ENCODE results near the gene ITK. TPM values are rescaled to one million over a fixed set of nuclear protein-coding genes. Genes with fewer than 3 reads are reported as not detected.

Gene ITK
- total and polyA plus RNA-seq, 2 experiments from 2014 or later, result 0.08 TPM; not detected in 1

DNA sequence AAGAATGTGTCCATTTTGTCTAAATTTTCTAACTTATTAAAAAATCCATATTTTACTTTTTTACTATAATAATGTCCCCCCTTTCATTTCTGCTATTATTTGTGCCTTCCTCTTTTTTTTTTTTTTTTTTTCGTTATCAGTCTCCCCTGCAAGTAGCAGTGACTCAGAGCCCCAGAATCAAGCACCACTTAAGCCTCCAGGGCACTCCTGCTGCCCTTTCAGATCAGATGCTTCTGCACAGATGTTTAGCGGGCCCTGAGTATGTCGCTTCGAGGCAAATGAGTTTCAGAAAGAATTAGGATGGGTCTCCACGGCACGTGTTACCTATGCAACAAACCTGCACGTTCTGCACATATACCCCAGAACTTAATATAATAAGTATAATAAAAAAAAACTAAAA lies 49.7 kb upstream of the ITK start:
- Histone ChIP-seq H3K9me2 (ENCODE audit: insufficient read depth) (no peaks in the 10 kb centered on the region), H2AFZ (no peak overlapping the region), H3K4me1 (ENCODE audit: insufficient read depth) (peaks cover 3% of the 10 kb centered on the region; the same call in 1 of the 2 replicates), H3K27me3 (ENCODE audit: insufficient read depth) (no peaks in the 10 kb centered on the region), H3K27ac (ENCODE audit: low read depth) (no peak overlapping the region), H4K20me1 (replicated peaks; ENCODE audit: insufficient read depth) (0 out of 2 replicates have a peak, but pooled peaks cover 2% of the 10 kb centered on the region), H3K79me2 (replicated peaks; ENCODE audit: insufficient read depth) (no peaks in the 10 kb centered on the region), H3K4me2 (no peak overlapping the region), H3F3A (replicated peaks; ENCODE audit: low read depth) (no peaks in the 10 kb centered on the region), H3K4me3 (no peak overlapping the region), H3K36me3 (ENCODE audit: insufficient read depth) (no peaks in the 10 kb centered on the region)
- no peak overlapping the region for H3K27ac Mint-ChIP-seq
- no peak; the same call in 2 of the 3 replicates for ATAC-seq
- no peak overlapping the region for H3K4me3 Mint-ChIP-seq
- no peaks in the 10 kb centered on the region for H3K27me3 Mint-ChIP-seq (ENCODE audit: insufficient read depth, low read depth, poor library complexity)
- H3K9me3 Mint-ChIP-seq, result no peaks in the 10 kb centered on the region
- DNase-seq (ENCODE audit: low spot score), result peak; percentile 12
- TF ChIP-seq, protein P1, sequence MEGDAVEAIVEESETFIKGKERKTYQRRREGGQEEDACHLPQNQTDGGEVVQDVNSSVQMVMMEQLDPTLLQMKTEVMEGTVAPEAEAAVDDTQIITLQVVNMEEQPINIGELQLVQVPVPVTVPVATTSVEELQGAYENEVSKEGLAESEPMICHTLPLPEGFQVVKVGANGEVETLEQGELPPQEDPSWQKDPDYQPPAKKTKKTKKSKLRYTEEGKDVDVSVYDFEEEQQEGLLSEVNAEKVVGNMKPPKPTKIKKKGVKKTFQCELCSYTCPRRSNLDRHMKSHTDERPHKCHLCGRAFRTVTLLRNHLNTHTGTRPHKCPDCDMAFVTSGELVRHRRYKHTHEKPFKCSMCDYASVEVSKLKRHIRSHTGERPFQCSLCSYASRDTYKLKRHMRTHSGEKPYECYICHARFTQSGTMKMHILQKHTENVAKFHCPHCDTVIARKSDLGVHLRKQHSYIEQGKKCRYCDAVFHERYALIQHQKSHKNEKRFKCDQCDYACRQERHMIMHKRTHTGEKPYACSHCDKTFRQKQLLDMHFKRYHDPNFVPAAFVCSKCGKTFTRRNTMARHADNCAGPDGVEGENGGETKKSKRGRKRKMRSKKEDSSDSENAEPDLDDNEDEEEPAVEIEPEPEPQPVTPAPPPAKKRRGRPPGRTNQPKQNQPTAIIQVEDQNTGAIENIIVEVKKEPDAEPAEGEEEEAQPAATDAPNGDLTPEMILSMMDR (conservative IDR thresholded peaks at IDR 0.05; ENCODE audit: low read depth in 2 of 2), result no peak
- no peak for TF ChIP-seq EZH2 (IDR thresholded peaks at IDR 0.05; ENCODE audit: low read depth, unreplicated experiment)
- no peak for TF ChIP-seq ZNF331 (CRISPR knock-in tag; IDR thresholded peaks at IDR 0.05; ENCODE audit: low read depth)
- peaks cover 4% of the 10 kb centered on the region for H3K4me1 Mint-ChIP-seq
- no peaks in the 10 kb centered on the region for H3K36me3 Mint-ChIP-seq (ENCODE audit: low read depth)

DNA sequence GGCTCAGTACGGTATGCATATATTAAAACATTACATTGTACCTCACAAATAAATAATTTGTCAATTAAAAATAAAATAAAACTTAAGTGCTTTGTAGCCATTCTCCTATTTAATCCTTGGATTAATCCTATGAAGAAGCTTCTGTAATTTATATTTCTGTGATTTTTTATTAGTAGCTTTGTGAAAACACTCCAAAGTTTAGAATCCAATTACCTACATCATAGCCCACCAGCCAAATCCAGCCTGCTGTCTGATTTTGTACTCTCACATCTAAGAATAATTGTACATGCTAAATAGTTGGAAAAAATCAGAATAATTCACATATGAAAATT lies 48.4 kb upstream of the ITK start:
- Histone ChIP-seq H3K4me1 (ENCODE audit: insufficient read depth) (no peaks in the 10 kb centered on the region; the same call in 1 of the 2 replicates), H3K4me2 (no peak overlapping the region), H3K36me3 (ENCODE audit: insufficient read depth) (no peaks in the 10 kb centered on the region; the same call in 1 of the 2 replicates), H3K27ac (ENCODE audit: low read depth) (no peak overlapping the region), H4K20me1 (replicated peaks; ENCODE audit: insufficient read depth) (0 out of 2 replicates have a peak, but pooled peaks cover 2% of the 10 kb centered on the region), H3K4me3 (no peak overlapping the region), H3F3A (replicated peaks; ENCODE audit: low read depth) (no peaks in the 10 kb centered on the region), H3K9me2 (ENCODE audit: insufficient read depth) (no peaks in the 10 kb centered on the region), H2AFZ (no peak overlapping the region), H3K79me2 (replicated peaks; ENCODE audit: insufficient read depth) (no peaks in the 10 kb centered on the region; the same call in 1 of the 2 replicates), H3K27me3 (ENCODE audit: insufficient read depth) (no peaks in the 10 kb centered on the region)
- Mint-ChIP-seq H3K4me3 (no peak overlapping the region), H3K27ac (no peak overlapping the region), H3K4me1 (peaks cover 5% of the 10 kb centered on the region; the same call in 2 of the 3 replicates), H3K36me3 (ENCODE audit: low read depth) (peaks cover 3% of the 10 kb centered on the region; the same call in 2 of the 3 replicates), H3K9me3 (no peaks in the 10 kb centered on the region), H3K27me3 (ENCODE audit: insufficient read depth, low read depth, poor library complexity) (no peaks in the 10 kb centered on the region)
- ATAC-seq (no peak), DNase-seq (ENCODE audit: low spot score) (no peak)
- TF ChIP-seq JUNB (IDR thresholded peaks at IDR 0.05; ENCODE audit: unreplicated experiment), result no peak
- TF ChIP-seq EZH2 (IDR thresholded peaks at IDR 0.05; ENCODE audit: low read depth, unreplicated experiment), result no peak
- TF ChIP-seq POLR2AphosphoS5 (IDR thresholded peaks at IDR 0.05; ENCODE audit: low read depth), result no peak
- no peak for TF ChIP-seq ZNF114 (CRISPR knock-in tag; IDR thresholded peaks at IDR 0.05)
- TF ChIP-seq, protein P2, sequence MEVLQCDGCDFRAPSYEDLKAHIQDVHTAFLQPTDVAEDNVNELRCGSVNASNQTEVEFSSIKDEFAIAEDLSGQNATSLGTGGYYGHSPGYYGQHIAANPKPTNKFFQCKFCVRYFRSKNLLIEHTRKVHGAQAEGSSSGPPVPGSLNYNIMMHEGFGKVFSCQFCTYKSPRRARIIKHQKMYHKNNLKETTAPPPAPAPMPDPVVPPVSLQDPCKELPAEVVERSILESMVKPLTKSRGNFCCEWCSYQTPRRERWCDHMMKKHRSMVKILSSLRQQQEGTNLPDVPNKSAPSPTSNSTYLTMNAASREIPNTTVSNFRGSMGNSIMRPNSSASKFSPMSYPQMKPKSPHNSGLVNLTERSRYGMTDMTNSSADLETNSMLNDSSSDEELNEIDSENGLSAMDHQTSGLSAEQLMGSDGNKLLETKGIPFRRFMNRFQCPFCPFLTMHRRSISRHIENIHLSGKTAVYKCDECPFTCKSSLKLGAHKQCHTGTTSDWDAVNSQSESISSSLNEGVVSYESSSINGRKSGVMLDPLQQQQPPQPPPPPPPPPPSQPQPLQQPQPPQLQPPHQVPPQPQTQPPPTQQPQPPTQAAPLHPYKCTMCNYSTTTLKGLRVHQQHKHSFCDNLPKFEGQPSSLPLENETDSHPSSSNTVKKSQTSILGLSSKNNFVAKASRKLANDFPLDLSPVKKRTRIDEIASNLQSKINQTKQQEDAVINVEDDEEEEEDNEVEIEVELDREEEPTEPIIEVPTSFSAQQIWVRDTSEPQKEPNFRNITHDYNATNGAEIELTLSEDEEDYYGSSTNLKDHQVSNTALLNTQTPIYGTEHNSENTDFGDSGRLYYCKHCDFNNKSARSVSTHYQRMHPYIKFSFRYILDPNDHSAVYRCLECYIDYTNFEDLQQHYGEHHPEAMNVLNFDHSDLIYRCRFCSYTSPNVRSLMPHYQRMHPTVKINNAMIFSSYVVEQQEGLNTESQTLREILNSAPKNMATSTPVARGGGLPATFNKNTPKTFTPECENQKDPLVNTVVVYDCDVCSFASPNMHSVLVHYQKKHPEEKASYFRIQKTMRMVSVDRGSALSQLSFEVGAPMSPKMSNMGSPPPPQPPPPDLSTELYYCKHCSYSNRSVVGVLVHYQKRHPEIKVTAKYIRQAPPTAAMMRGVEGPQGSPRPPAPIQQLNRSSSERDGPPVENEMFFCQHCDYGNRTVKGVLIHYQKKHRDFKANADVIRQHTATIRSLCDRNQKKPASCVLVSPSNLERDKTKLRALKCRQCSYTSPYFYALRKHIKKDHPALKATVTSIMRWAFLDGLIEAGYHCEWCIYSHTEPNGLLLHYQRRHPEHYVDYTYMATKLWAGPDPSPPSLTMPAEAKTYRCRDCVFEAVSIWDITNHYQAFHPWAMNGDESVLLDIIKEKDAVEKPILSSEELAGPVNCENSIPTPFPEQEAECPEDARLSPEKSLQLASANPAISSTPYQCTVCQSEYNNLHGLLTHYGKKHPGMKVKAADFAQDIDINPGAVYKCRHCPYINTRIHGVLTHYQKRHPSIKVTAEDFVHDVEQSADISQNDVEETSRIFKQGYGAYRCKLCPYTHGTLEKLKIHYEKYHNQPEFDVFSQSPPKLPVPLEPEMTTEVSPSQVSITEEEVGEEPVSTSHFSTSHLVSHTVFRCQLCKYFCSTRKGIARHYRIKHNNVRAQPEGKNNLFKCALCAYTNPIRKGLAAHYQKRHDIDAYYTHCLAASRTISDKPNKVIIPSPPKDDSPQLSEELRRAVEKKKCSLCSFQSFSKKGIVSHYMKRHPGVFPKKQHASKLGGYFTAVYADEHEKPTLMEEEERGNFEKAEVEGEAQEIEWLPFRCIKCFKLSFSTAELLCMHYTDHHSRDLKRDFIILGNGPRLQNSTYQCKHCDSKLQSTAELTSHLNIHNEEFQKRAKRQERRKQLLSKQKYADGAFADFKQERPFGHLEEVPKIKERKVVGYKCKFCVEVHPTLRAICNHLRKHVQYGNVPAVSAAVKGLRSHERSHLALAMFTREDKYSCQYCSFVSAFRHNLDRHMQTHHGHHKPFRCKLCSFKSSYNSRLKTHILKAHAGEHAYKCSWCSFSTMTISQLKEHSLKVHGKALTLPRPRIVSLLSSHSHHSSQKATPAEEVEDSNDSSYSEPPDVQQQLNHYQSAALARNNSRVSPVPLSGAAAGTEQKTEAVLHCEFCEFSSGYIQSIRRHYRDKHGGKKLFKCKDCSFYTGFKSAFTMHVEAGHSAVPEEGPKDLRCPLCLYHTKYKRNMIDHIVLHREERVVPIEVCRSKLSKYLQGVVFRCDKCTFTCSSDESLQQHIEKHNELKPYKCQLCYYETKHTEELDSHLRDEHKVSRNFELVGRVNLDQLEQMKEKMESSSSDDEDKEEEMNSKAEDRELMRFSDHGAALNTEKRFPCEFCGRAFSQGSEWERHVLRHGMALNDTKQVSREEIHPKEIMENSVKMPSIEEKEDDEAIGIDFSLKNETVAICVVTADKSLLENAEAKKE (CRISPR knock-in tag; IDR thresholded peaks at IDR 0.05), result no peak
- TF ChIP-seq CREB1 (CRISPR knock-in tag; IDR thresholded peaks at IDR 0.05; ENCODE audit: low read depth), result no peak
- no peak for TF ChIP-seq NANOG (IDR thresholded peaks at IDR 0.05; ENCODE audit: borderline replicate concordance)
- TF ChIP-seq, protein P3, sequence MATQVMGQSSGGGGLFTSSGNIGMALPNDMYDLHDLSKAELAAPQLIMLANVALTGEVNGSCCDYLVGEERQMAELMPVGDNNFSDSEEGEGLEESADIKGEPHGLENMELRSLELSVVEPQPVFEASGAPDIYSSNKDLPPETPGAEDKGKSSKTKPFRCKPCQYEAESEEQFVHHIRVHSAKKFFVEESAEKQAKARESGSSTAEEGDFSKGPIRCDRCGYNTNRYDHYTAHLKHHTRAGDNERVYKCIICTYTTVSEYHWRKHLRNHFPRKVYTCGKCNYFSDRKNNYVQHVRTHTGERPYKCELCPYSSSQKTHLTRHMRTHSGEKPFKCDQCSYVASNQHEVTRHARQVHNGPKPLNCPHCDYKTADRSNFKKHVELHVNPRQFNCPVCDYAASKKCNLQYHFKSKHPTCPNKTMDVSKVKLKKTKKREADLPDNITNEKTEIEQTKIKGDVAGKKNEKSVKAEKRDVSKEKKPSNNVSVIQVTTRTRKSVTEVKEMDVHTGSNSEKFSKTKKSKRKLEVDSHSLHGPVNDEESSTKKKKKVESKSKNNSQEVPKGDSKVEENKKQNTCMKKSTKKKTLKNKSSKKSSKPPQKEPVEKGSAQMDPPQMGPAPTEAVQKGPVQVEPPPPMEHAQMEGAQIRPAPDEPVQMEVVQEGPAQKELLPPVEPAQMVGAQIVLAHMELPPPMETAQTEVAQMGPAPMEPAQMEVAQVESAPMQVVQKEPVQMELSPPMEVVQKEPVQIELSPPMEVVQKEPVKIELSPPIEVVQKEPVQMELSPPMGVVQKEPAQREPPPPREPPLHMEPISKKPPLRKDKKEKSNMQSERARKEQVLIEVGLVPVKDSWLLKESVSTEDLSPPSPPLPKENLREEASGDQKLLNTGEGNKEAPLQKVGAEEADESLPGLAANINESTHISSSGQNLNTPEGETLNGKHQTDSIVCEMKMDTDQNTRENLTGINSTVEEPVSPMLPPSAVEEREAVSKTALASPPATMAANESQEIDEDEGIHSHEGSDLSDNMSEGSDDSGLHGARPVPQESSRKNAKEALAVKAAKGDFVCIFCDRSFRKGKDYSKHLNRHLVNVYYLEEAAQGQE (IDR thresholded peaks at IDR 0.05; ENCODE audit: unreplicated experiment), result no peak
